ENCODE measurements around the gene C10orf95.

- no peak for TF ChIP-seq CTCF (IDR thresholded peaks at IDR 0.05)
- TF ChIP-seq EP300 (IDR thresholded peaks at IDR 0.05) = no peak
- no peak for TF ChIP-seq POLR2A (IDR thresholded peaks at IDR 0.05)
These were observed 34.6 kb downstream of the C10orf95 start for GRCh38 chr10:102416695-102417094.

Data from gastroesophageal sphincter (tissue), 3 donors.